HEK293 (cell line): ENCODE measurements around the gene ZNF668.
"Not testable (repeated sequence)": the region's sequence is repeated elsewhere in the genome, so short reads cannot be mapped to it uniquely, and the experiment has no call there.

Experiments
- CTCF ChIA-PET: fragments of 350-600 bp; formaldehyde crosslinking; extraction: SDS; loops from one replicate; lab custom pipeline; 2021; ENCODE audit warnings: antibody characterized with exemption; lab: Yijun Ruan, JAX
- POLR2A ChIA-PET: fragments of 300-600 bp; formaldehyde crosslinking; extraction: SDS; loops from one replicate; lab custom pipeline; 2020; ENCODE audit warnings: antibody characterized with exemption, inconsistent platforms; lab: Yijun Ruan, JAX
- H3K27ac ChIP-seq: fragments of 200-500 bp; sonication (Bioruptor generic); 2 replicates; pipeline ENCODE4 v1.5.1; 2014; ENCODE audit warnings: low read depth, low read length, control low read depth, inconsistent platforms; ENCODE audit errors: extremely low read depth
- H3K36me3 ChIP-seq, 2 experiments: fragments of 200-500 bp in 1 of 2; sonication (Bioruptor generic) in 1 of 2; 1 replicate in 1 of 2; 2 replicates in 1 of 2; pipeline ENCODE4 v1.5.1; 2014 to 2017; ENCODE audit warnings: inconsistent platforms in 2 of 2, low read length in 2 of 2; ENCODE audit not compliant: control insufficient read depth in 2 of 2, insufficient read depth in 1 of 2
- H3K4me1 ChIP-seq: fragments of 200-500 bp; sonication (Bioruptor generic); 2 replicates; pipeline ENCODE4 v1.5.1; 2014; ENCODE audit warnings: mild to moderate bottlenecking, low read length, inconsistent platforms; ENCODE audit not compliant: control insufficient read depth, insufficient read depth
- H3K4me3 ChIP-seq: 2 replicates; pipeline ENCODE4 v1.5.1; 2011; ENCODE audit warnings: low read depth, mild to moderate bottlenecking, control low read depth, low read length, moderate library complexity
- H3K9me3 ChIP-seq: fragments of 200-500 bp; sonication (Bioruptor generic); 2 replicates; pipeline ENCODE4 v1.5.1; 2014; ENCODE audit warnings: low read depth, low read length, inconsistent platforms; ENCODE audit not compliant: control insufficient read depth, insufficient read depth
- CTCF ChIP-seq: fragments of 450-650 bp; formaldehyde crosslinking; IDR thresholded peaks from 2 replicates; pipeline ENCODE4 v1.5.1; 2016; ENCODE audit warnings: missing biosample characterization, missing genetic modification characterization
- GFI1B ChIP-seq: fragments of 450-650 bp; formaldehyde crosslinking; IDR thresholded peaks from 2 replicates; pipeline ENCODE4 v1.5.1; 2016; ENCODE audit warnings: missing biosample characterization, missing genetic modification characterization
- GLI4 ChIP-seq: fragments of 450-650 bp; formaldehyde crosslinking; IDR thresholded peaks from 2 replicates; pipeline ENCODE4 v1.5.1; 2016; ENCODE audit warnings: missing biosample characterization, missing genetic modification characterization
- GLIS1 ChIP-seq: fragments of 450-650 bp; formaldehyde crosslinking; IDR thresholded peaks from 2 replicates; pipeline ENCODE4 v1.5.1; 2016; ENCODE audit warnings: missing biosample characterization, missing genetic modification characterization
- PRDM10 ChIP-seq: fragments of 450-650 bp; formaldehyde crosslinking; IDR thresholded peaks from 2 replicates; pipeline ENCODE4 v1.5.1; 2016; ENCODE audit warnings: missing biosample characterization, missing genetic modification characterization
- REPIN1 ChIP-seq: fragments of 450-650 bp; formaldehyde crosslinking; IDR thresholded peaks from 2 replicates; pipeline ENCODE4 v1.5.1; 2017; ENCODE audit warnings: missing biosample characterization, missing genetic modification characterization, low read depth
- ZBTB44 ChIP-seq: fragments of 450-650 bp; IDR thresholded peaks from 2 replicates; pipeline ENCODE4 v1.5.1; 2018; ENCODE audit warnings: missing biosample characterization, mild to moderate bottlenecking, missing genetic modification characterization
- ZFP37 ChIP-seq: fragments of 450-650 bp; formaldehyde crosslinking; IDR thresholded peaks from 2 replicates; pipeline ENCODE4 v1.5.1; 2016; ENCODE audit warnings: missing biosample characterization, missing genetic modification characterization
- ZNF157 ChIP-seq: fragments of 450-650 bp; formaldehyde crosslinking; IDR thresholded peaks from 2 replicates; pipeline ENCODE4 v1.5.1; 2016; ENCODE audit warnings: missing biosample characterization, missing genetic modification characterization
- ZNF292 ChIP-seq: fragments of 450-650 bp; formaldehyde crosslinking; IDR thresholded peaks from 2 replicates; pipeline ENCODE4 v1.5.1; 2016; ENCODE audit warnings: low read depth, missing biosample characterization, missing genetic modification characterization, borderline replicate concordance
- ZNF48 ChIP-seq: fragments of 450-650 bp; formaldehyde crosslinking; IDR thresholded peaks from 2 replicates; pipeline ENCODE4 v1.5.1; 2016; ENCODE audit warnings: missing biosample characterization, missing genetic modification characterization
- ZNF514 ChIP-seq: fragments of 450-650 bp; formaldehyde crosslinking; IDR thresholded peaks from 2 replicates; pipeline ENCODE4 v1.5.1; 2016; ENCODE audit warnings: missing biosample characterization, missing genetic modification characterization
- ZNF561 ChIP-seq: fragments of 450-650 bp; IDR thresholded peaks from 2 replicates; pipeline ENCODE4 v1.5.1; 2018; ENCODE audit warnings: missing biosample characterization, missing genetic modification characterization, borderline replicate concordance
- ZNF747 ChIP-seq: fragments of 450-650 bp; formaldehyde crosslinking; IDR thresholded peaks from 2 replicates; pipeline ENCODE4 v1.5.1; 2016; ENCODE audit warnings: missing biosample characterization, missing genetic modification characterization

The ZNF668 gene

GRCh38 chr16:31020536-31020935 is 53.5 kb downstream of the ZNF668 start:
- ChIA-PET CTCF (interaction anchor here (0.7 kb wide), 1 partner anchor 49 kb away, joined by 3 read pairs; no protein-coding TSS in a partner anchor), POLR2A (interaction anchor here (0.6 to 0.7 kb wide), 2 partner anchors 12 to 385 kb away, joined by 3 to 4 read pairs; no protein-coding TSS in a partner anchor)
- H3K4me1 ChIP-seq = no peaks in the 10 kb centered on the region
- no peak overlapping the region for H3K27ac ChIP-seq
- TF ChIP-seq ZNF157 (tag by site-specific recombination) (no peak), ZNF561 (tag by site-specific recombination) (no peak), ZBTB44 (tag by site-specific recombination) (no peak), ZNF292 (tag by site-specific recombination) (no peak), ZNF747 (tag by site-specific recombination) (no peak), ZNF514 (tag by site-specific recombination) (no peak), GLI4 (tag by site-specific recombination) (no peak), ZNF48 (tag by site-specific recombination) (no peak), GFI1B (tag by site-specific recombination) (no peak), GLIS1 (tag by site-specific recombination) (no peak), REPIN1 (tag by site-specific recombination) (no peak)
- no peaks in the 10 kb centered on the region for H3K36me3 ChIP-seq
- no peaks in the 10 kb centered on the region for H3K9me3 ChIP-seq
- no peak overlapping the region for H3K4me3 ChIP-seq

- H3K36me3 ChIP-seq, CTCF ChIA-PET, POLR2A ChIA-PET, H3K27ac ChIP-seq, H3K4me3 ChIP-seq, H3K9me3 ChIP-seq, H3K4me1 ChIP-seq: not testable (repeated sequence)
Observed at GRCh38 chr16:31017756-31018155, 56.3 kb downstream of the ZNF668 start.

GRCh38 chr16:31016018-31016417 is 58.0 kb downstream of the ZNF668 start:
- no peaks in the 10 kb centered on the region for H3K36me3 ChIP-seq
- H3K9me3 ChIP-seq = no peaks in the 10 kb centered on the region
- H3K27ac ChIP-seq = no peak overlapping the region
- POLR2A ChIA-PET = interaction anchor here (1.0 kb wide), 1 partner anchor 40 kb away, joined by 3 read pairs; no protein-coding TSS in a partner anchor
- no peak overlapping the region for H3K4me3 ChIP-seq
- CTCF ChIA-PET = interaction anchor here (0.6 to 1.4 kb wide), 8 partner anchors 10 to 286 kb away, joined by 3 to 6 read pairs (median 4); no protein-coding TSS in a partner anchor
- no peaks in the 10 kb centered on the region for H3K4me1 ChIP-seq
- TF ChIP-seq PRDM10 (tag by site-specific recombination) = 0 out of 2 replicates have a peak, but pooled peaks have one; percentile 9
- TF ChIP-seq CTCF (tag by site-specific recombination) = peak; percentile 79
- no peak for TF ChIP-seq ZFP37 (tag by site-specific recombination)
